MG63 (cell line): ENCODE results near the gene SENP8. TPM values are rescaled to one million over a fixed set of nuclear protein-coding genes. Genes with fewer than 3 reads are reported as not detected.
"Not testable (repeated sequence)": the region's sequence is repeated elsewhere in the genome, so short reads cannot be mapped to it uniquely, and the experiment has no call there.

Source experiments
- DNase-seq: peaks from one replicate; pipeline ENCODE4 v3.0.0-alpha.2; 2020
- H3K27me3 ChIP-seq: fragments of 250-450 bp; sonication (Bioruptor Pico); 2 replicates; pipeline ENCODE4 v1.5.1; 2020; ENCODE audit warnings: mild to moderate bottlenecking, moderate library complexity
- H3K36me3 ChIP-seq: fragments of 250-450 bp; sonication (Bioruptor Pico); 2 replicates; pipeline ENCODE4 v1.5.1; 2020; ENCODE audit warnings: mild to moderate bottlenecking, moderate library complexity
- H3K4me3 ChIP-seq: fragments of 250-450 bp; sonication (Bioruptor Pico); 2 replicates; pipeline ENCODE4 v1.5.1; 2020; ENCODE audit warnings: mild to moderate bottlenecking, moderate library complexity
- H3K9me3 ChIP-seq: fragments of 250-450 bp; sonication (Bioruptor Pico); 2 replicates; pipeline ENCODE4 v1.5.1; 2020; ENCODE audit warnings: mild to moderate bottlenecking, moderate library complexity
- total RNA-seq: library from RNA; depleted of rRNA; stranded (reverse); fragments of >200 nt; shearing (Covaris generic); gene quantifications from 2 replicates; pipeline ENCODE4 v1.2.3, GENCODE V29; 2014; ENCODE audit warnings: low replicate concordance; rRNA removed

The SENP8 gene
- total RNA-seq: 0.84 and 1.7 TPM in 2 replicates

- Histone ChIP-seq H3K9me3 (no peaks in the 10 kb centered on the region), H3K27me3 (no peaks in the 10 kb centered on the region), H3K4me3 (peak within 1 kb of the TSS; percentile 79), H3K36me3 (no peaks in the 10 kb centered on the region)
- DNase-seq: peak; percentile 96
Observed at GRCh38 chr15:72118017-72118978, at the start of gene SENP8, which contains the start of gene MYO9A. Gene SENP8, plus strand, starts transcription at chr15:72118403. Its CDS starts 21,221 bp downstream, at chr15:72139624. Gene MYO9A, minus strand, starts transcription at chr15:72118150. Its CDS starts 71,587 bp downstream, at chr15:72046563.

- H3K4me3 ChIP-seq: no peak overlapping the region
- no peaks in the 10 kb centered on the region; the same call in 1 of the 2 replicates for H3K36me3 ChIP-seq
- DNase-seq: no peak
- H3K9me3 ChIP-seq: no peaks in the 10 kb centered on the region
- no peaks in the 10 kb centered on the region for H3K27me3 ChIP-seq
Observed at GRCh38 chr15:72068856-72069255, 49.3 kb upstream of the SENP8 start.

- Histone ChIP-seq H3K9me3 (no peaks in the 10 kb centered on the region), H3K4me3 (no peak overlapping the region)
- DNase-seq: no peak
Observed at GRCh38 chr15:72070817-72071447, 47.3 kb upstream of the SENP8 start.

GRCh38 chr15:72071448-72071825 lies 46.8 kb upstream of the SENP8 start:
- DNase-seq, H3K36me3 ChIP-seq, H3K27me3 ChIP-seq, H3K9me3 ChIP-seq, H3K4me3 ChIP-seq: not testable (repeated sequence)

More at GRCh38 chr15:72070817-72071447, 47.3 kb upstream of the SENP8 start:
- no peaks in the 10 kb centered on the region for H3K27me3 ChIP-seq
- no peaks in the 10 kb centered on the region; the same call in 1 of the 2 replicates for H3K36me3 ChIP-seq

GRCh38 chr15:72074335-72075060 lies 43.7 kb upstream of the SENP8 start:
- no peak for DNase-seq
- H3K36me3 ChIP-seq: no peaks in the 10 kb centered on the region; the same call in 1 of the 2 replicates
- H3K9me3 ChIP-seq: no peaks in the 10 kb centered on the region
- no peak overlapping the region for H3K4me3 ChIP-seq
- H3K27me3 ChIP-seq: no peaks in the 10 kb centered on the region

GRCh38 chr15:72077950-72078349 lies 40.3 kb upstream of the SENP8 start:
- no peaks in the 10 kb centered on the region for H3K36me3 ChIP-seq
- H3K9me3 ChIP-seq: no peaks in the 10 kb centered on the region
- H3K4me3 ChIP-seq: no peak overlapping the region
- H3K27me3 ChIP-seq: no peaks in the 10 kb centered on the region
- DNase-seq: no peak

- no peaks in the 10 kb centered on the region for H3K27me3 ChIP-seq
- H3K9me3 ChIP-seq: no peaks in the 10 kb centered on the region
- H3K4me3 ChIP-seq: no peak overlapping the region
- no peaks in the 10 kb centered on the region for H3K36me3 ChIP-seq
- no peak for DNase-seq
Observed at GRCh38 chr15:72078887-72079286, 39.3 kb upstream of the SENP8 start.

- no peaks in the 10 kb centered on the region for H3K27me3 ChIP-seq
- no peak for DNase-seq
- no peaks in the 10 kb centered on the region for H3K36me3 ChIP-seq
- H3K9me3 ChIP-seq: peaks cover 2% of the 10 kb centered on the region
- H3K4me3 ChIP-seq: no peak overlapping the region
Observed at GRCh38 chr15:72082176-72082575, 36.0 kb upstream of the SENP8 start.

- H3K27me3 ChIP-seq: no peaks in the 10 kb centered on the region
- no peak for DNase-seq
- H3K9me3 ChIP-seq: peaks cover 2% of the 10 kb centered on the region
- no peaks in the 10 kb centered on the region for H3K36me3 ChIP-seq
- H3K4me3 ChIP-seq: no peak overlapping the region
Observed at GRCh38 chr15:72086010-72086697, 32.0 kb upstream of the SENP8 start.

- Histone ChIP-seq H3K9me3 (peaks cover 2% of the 10 kb centered on the region), H3K36me3 (no peaks in the 10 kb centered on the region)
- DNase-seq: no peak
Observed at GRCh38 chr15:72086920-72087648, 31.1 kb upstream of the SENP8 start.

GRCh38 chr15:72092006-72092405 lies 26.2 kb upstream of the SENP8 start:
- H3K36me3 ChIP-seq: no peaks in the 10 kb centered on the region

More at GRCh38 chr15:72086920-72087648, 31.1 kb upstream of the SENP8 start:
- Histone ChIP-seq H3K4me3 (no peak overlapping the region), H3K27me3 (no peaks in the 10 kb centered on the region)

GRCh38 chr15:72092691-72093090 lies 25.5 kb upstream of the SENP8 start:
- Histone ChIP-seq H3K36me3 (no peaks in the 10 kb centered on the region), H3K9me3 (no peaks in the 10 kb centered on the region), H3K27me3 (no peaks in the 10 kb centered on the region), H3K4me3 (no peak overlapping the region)
- DNase-seq: no peak

More at GRCh38 chr15:72092006-72092405, 26.2 kb upstream of the SENP8 start:
- no peak for DNase-seq
- Histone ChIP-seq H3K4me3 (no peak overlapping the region), H3K9me3 (no peaks in the 10 kb centered on the region), H3K27me3 (no peaks in the 10 kb centered on the region)

- H3K4me3 ChIP-seq: no peak overlapping the region
- H3K27me3 ChIP-seq: no peaks in the 10 kb centered on the region
- no peak for DNase-seq
- no peaks in the 10 kb centered on the region for H3K9me3 ChIP-seq
- no peaks in the 10 kb centered on the region for H3K36me3 ChIP-seq
Observed at GRCh38 chr15:72096796-72097195, 21.4 kb upstream of the SENP8 start.

- no peaks in the 10 kb centered on the region for H3K9me3 ChIP-seq
- DNase-seq: no peak
- H3K27me3 ChIP-seq: no peaks in the 10 kb centered on the region
- H3K4me3 ChIP-seq: no peak overlapping the region
- H3K36me3 ChIP-seq: no peaks in the 10 kb centered on the region
Observed at GRCh38 chr15:72098040-72098439, 20.2 kb upstream of the SENP8 start.

- Histone ChIP-seq H3K9me3 (no peaks in the 10 kb centered on the region), H3K27me3 (no peaks in the 10 kb centered on the region), H3K36me3 (no peaks in the 10 kb centered on the region), H3K4me3 (no peak overlapping the region)
- DNase-seq: no peak
Observed at GRCh38 chr15:72099155-72099554, 19.0 kb upstream of the SENP8 start.

- not testable (repeated sequence) for H3K27me3 ChIP-seq, H3K9me3 ChIP-seq, DNase-seq, H3K4me3 ChIP-seq, H3K36me3 ChIP-seq
Observed at GRCh38 chr15:72100551-72100950, 17.7 kb upstream of the SENP8 start.
